ENCODE measurements around the gene NFATC1.

NFATC1 gene

DNA sequence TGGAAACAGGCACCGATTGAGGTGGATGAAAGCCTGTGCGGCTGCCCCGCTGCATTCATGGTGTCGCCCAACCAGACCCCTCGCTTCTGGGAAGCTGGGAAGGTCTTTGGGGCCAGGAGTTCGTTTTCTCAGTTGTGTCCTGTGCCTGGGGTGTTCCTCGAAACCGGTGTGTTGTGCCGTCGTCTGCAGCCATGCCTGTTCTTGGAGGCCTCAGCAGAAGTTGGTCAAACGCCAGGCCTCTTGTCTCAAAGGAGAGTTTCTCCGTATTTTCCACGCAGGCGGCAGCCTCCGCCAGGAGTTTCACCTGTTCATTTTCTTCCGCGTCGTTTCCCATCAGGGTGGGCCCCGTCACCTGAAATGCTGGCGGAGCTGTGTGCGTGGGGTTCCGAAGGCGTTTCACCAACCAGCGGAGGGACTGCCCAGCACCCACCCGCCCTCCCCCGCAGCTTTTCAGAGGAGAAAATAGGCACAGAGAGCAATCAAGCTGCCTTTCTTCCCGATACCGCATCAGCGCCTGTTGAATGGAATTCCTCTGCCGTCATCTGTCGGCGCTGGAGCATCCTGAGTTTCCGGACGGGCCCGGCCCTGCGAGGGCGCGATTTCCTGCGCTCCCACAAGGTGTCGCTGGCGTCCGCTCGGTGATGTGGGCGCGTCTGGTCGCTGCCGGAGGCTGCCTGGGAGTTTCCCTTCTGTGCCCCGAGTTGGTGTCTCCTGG, 17.0 kb upstream of the NFATC1 start:
- ChIA-PET POLR2A (no interaction called here), CTCF (interaction anchor here (0.8 to 12.2 kb wide), 26 partner anchors 9 to 798 kb away, joined by 3 to 137 read pairs (median 6); no protein-coding TSS in a partner anchor)
- TF ChIP-seq CTCF (IDR thresholded peaks at IDR 0.05; ENCODE audit: control extremely low read depth, extremely low read depth, low read depth, missing control alignments), result peak; percentile 92
- peak; percentile 87 for DNase-seq (ENCODE audit: extremely low spot score)

DNA sequence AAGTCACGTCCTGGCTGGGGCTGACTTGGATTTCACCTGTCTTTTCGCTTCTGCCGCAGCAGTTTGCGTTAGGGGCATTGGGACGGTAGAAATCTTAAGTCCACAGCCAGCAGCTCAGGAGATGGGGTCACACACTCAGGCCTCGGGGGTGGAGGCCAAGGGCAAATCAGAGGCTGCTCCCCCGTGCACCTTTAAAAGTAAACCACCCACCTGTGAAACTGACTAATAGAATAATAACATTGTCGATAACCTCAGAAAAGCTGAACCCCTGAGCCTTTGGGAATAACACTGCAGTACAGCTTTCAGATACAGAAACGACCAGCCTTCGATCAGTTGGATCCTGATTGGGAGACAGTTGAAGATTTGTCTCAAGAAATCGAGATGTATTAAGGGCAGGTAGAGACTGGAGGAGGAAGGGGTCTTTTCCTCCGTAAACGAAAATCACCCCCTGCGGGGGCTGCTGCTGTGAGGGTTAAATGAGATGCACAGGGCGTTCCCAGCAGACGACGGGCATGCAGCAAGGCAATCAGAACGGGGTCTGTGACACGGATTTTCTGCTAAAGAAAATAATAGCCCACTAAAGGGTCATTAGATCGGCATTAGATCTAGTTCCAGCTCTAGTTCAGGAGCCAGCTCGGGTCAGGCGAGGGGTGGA, 16.4 kb upstream of the NFATC1 start:
- CTCF ChIA-PET, result interaction anchor here (1.0 to 12.2 kb wide), 33 partner anchors 8 to 834 kb away, joined by 3 to 137 read pairs (median 6); no protein-coding TSS in a partner anchor
- POLR2A ChIA-PET, result no interaction called here
- TF ChIP-seq CTCF (IDR thresholded peaks at IDR 0.05; ENCODE audit: control extremely low read depth, extremely low read depth, low read depth, missing control alignments), result no peak
- DNase-seq (ENCODE audit: extremely low spot score), result no peak

DNA sequence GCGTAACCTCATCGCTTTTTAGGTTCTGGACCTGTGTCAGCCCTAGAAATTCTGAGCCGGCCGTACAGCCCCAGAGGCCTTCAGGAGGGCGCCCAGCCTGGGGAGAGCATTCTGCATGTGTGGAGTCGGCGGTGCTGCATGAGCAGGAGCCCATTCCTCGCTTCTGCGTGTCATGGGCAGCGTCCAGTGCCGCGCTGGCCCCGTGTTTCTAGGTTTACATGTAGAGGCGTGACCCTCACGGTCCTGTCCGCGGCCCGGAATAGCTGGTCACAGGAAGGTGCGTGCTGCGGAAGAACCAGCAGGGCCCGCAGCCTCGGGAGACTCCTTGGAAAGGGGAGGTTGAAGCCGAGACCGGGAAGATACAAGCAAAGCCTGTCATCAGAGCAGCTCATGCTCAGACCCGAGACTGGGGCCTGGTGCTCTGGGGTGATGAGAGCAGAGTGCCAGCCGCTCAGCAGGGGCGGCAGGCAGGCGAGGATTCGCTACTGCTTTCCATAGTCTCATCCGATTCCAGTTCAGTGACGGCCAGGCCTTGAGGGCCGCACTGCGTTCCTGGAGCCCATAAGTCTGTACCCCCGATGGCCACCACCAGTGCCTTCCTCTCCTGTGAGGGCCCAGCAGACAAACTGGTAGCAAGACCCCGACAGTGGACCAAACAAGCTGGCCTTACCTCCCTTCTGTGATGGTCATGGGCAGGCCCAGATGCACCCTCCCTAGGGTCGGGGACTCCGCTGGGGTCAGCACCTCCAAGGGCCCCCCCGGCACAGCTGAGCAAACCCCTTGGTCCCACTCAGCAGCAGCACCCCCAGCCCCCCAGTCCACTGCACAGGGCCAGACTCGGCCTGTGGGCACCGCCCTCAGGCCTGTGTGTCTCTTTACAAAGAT, 15.6 kb upstream of the NFATC1 start:
- DNase-seq (ENCODE audit: extremely low spot score), result no peak
- POLR2A ChIA-PET, result no interaction called here
- CTCF ChIA-PET, result interaction anchor here (0.7 to 12.2 kb wide), 46 partner anchors 8 to 833 kb away, joined by 3 to 137 read pairs (median 4); no protein-coding TSS in a partner anchor
- no peak for TF ChIP-seq CTCF (IDR thresholded peaks at IDR 0.05; ENCODE audit: control extremely low read depth, extremely low read depth, low read depth, missing control alignments)

DNA sequence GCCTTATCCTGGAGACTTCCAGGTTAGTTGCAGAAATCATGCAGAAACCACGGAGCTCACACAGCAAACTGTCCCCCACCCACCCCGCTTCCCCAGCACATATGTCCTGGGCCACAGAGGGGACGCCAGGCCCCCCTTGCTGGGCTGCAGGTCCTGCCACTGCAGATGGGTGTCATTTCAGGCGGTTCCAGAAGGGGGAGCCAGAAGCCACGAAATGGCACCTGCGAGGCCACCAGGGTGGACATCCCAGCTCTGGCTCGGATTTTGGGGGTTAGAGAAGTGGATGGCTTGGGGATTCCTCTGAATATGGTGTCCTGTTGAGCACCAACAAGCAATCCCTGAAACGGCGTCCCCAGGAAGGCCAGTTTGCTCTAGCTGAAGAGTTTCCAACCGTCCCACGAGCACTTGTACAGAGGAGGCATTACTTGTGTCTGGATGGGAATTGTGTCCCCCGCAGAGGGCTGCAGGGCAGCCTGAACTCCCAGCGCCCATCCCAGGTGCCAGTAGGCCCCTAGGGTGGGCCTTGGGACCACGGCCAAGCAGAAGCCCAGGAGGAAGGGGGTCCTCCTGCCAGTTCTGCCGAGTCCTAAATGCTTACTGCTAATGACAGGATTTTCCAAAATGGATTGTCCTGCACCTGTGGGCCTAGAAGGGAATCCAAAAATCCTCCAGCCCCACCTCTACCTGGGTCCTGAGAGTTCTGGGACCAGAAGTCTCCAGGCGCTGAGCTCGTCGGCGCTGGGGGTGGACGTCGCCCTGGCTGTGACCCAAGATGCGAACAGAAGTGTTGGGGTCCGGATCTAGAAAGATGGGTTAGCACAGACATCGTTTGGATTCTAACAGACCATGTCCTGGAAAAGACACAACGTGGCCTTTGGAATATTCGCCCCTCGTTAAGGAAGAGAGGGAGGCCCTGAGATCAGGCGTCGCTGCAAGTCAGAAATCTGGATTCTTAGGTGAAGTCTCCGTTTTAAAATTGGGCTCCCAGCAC, 14.6 kb upstream of the NFATC1 start:
- ChIA-PET CTCF (interaction anchor here (0.7 to 12.2 kb wide), 45 partner anchors 7 to 832 kb away, joined by 3 to 137 read pairs (median 4); no protein-coding TSS in a partner anchor), POLR2A (no interaction called here)
- peak; percentile 87 for DNase-seq (ENCODE audit: extremely low spot score)
- TF ChIP-seq CTCF (IDR thresholded peaks at IDR 0.05; ENCODE audit: control extremely low read depth, extremely low read depth, low read depth, missing control alignments), result peak; percentile 97

GRCh38 chr18:79381811-79382311, 13.9 kb upstream of the NFATC1 start:
- DNase-seq (ENCODE audit: extremely low spot score), result no peak
- TF ChIP-seq CTCF (IDR thresholded peaks at IDR 0.05; ENCODE audit: control extremely low read depth, extremely low read depth, low read depth, missing control alignments), result no peak
- ChIA-PET CTCF (interaction anchor here (0.9 to 12.2 kb wide), 23 partner anchors 10 to 298 kb away, joined by 3 to 137 read pairs (median 6); no protein-coding TSS in a partner anchor), POLR2A (no interaction called here)

Measured in GM10248 (cell line).